Epithelial cell of proximal tubule (primary cell): ENCODE data around the gene TRUB2. TPM values are rescaled to one million over a fixed set of nuclear protein-coding genes. Genes with fewer than 3 reads are reported as not detected.

Experiments
- DNase-seq: peaks from one replicate; pipeline ENCODE4 v3.0.0-alpha.2; 2011; ENCODE audit warnings: low read depth
- H3K4me3 ChIP-seq: 2 replicates; pipeline ENCODE4 v1.5.1; 2011; ENCODE audit warnings: low read depth, mild to moderate bottlenecking, low read length
- total RNA-seq: library from RNA; depleted of rRNA; stranded (reverse); fragments of >200 nt; gene quantifications from 2 replicates; pipeline ENCODE4 v1.2.3, GENCODE V29; 2015
- TF ChIP-seq, protein P1 (sequence below): conservative IDR thresholded peaks from 2 replicates; pipeline ENCODE4 v1.5.1; 2012; ENCODE audit warnings: low read depth, mild to moderate bottlenecking, low read length

The TRUB2 gene
- total RNA-seq, 1 donor from 2014 or later: 14.1 TPM

DNA sequence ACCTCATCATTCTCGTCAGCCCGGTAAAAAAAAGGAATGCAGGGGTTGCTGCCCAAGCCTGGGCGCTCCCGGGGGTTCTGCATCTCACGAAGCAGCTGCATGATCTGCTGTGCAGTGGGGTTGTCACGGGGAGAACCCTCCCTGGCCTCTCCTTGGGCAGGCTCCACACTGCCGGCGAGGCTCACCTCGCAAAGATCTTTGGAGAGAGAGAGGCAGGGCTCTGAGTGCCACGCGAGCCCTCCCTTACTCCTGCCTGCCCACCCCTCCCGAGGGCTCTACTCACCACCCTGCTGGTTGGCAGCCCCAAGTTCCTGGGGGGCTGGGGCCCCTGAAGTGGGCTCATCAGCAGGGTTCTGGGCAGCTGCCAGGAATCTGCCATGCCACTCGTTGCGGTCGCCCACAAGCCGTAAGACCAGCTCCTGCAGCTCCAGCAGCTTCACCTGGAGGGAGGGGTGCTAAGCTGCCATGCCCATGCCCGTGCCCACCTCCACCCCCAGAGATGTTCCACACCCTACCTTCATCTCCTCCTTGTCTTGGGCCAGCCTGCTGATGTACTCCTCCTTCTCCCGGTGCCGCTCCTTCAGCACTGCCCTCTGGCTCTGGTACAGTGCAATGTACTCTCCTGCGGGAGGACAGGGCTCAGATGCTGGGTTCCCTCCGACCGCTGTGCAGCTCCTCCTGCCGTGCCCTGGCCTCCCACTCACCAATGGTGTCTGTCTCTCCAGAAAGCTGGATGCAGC is 65.0 kb downstream of the TRUB2 start:
- TF ChIP-seq, protein P1, sequence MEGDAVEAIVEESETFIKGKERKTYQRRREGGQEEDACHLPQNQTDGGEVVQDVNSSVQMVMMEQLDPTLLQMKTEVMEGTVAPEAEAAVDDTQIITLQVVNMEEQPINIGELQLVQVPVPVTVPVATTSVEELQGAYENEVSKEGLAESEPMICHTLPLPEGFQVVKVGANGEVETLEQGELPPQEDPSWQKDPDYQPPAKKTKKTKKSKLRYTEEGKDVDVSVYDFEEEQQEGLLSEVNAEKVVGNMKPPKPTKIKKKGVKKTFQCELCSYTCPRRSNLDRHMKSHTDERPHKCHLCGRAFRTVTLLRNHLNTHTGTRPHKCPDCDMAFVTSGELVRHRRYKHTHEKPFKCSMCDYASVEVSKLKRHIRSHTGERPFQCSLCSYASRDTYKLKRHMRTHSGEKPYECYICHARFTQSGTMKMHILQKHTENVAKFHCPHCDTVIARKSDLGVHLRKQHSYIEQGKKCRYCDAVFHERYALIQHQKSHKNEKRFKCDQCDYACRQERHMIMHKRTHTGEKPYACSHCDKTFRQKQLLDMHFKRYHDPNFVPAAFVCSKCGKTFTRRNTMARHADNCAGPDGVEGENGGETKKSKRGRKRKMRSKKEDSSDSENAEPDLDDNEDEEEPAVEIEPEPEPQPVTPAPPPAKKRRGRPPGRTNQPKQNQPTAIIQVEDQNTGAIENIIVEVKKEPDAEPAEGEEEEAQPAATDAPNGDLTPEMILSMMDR: no peak
- no peak overlapping the region for H3K4me3 ChIP-seq
- no peak for DNase-seq

Other genes with a start within 250 kb of the TRUB2 start
- 58.5 and 91.0 TPM in 2 replicates for gene PTGES2, start 194.7 kb downstream of the TRUB2 start, total RNA-seq
- 45.7 and 106 TPM in 2 replicates for gene LCN2, start 173.0 kb downstream of the TRUB2 start, total RNA-seq
- gene BBLN, start 162.2 kb downstream of the TRUB2 start, total RNA-seq: 194 and 269 TPM in 2 replicates
- gene CIZ1, start 130.9 kb downstream of the TRUB2 start, total RNA-seq: 56.7 and 76.7 TPM in 2 replicates
- gene DNM1, start 119.1 kb downstream of the TRUB2 start, total RNA-seq: 2.6 and 16.7 TPM in 2 replicates
- gene GOLGA2, start 46.4 kb downstream of the TRUB2 start, total RNA-seq: 35.9 and 41.3 TPM in 2 replicates
- 25.3 and 37.4 TPM in 2 replicates for gene SWI5, start 46.2 kb downstream of the TRUB2 start, total RNA-seq
- gene COQ4, start 392 bp upstream of the TRUB2 start, total RNA-seq: 54.2 and 68.8 TPM in 2 replicates
- gene SLC27A4, start 18.1 kb upstream of the TRUB2 start, total RNA-seq: 27.7 and 45.4 TPM in 2 replicates
- gene URM1, start 48.9 kb upstream of the TRUB2 start, total RNA-seq: 39.4 and 52.1 TPM in 2 replicates
- gene CERCAM, start 98.4 kb upstream of the TRUB2 start, total RNA-seq: 49.1 and 55.7 TPM in 2 replicates
- gene ODF2, start 133.6 kb upstream of the TRUB2 start, total RNA-seq: 32.6 and 38.2 TPM in 2 replicates
- 25.4 and 28.8 TPM in 2 replicates for gene GLE1, start 182.3 kb upstream of the TRUB2 start, total RNA-seq
- 166 and 193 TPM in 2 replicates for gene SPTAN1, start 230.1 kb upstream of the TRUB2 start, total RNA-seq